Duodenal mucosa (tissue), 2 donors: ENCODE results near the gene PRMT5.

Experiments
- H3K27ac ChIP-seq: one replicate; pipeline ENCODE4 v1.7.0; 2013; ENCODE audit warnings: low read depth, low read length
- H3K27me3 ChIP-seq, 2 donors: one replicate each; pipeline ENCODE4 v1.7.0; 2013; ENCODE audit warnings: low read length in 2 of 2, control low read depth in 1 of 2; ENCODE audit not compliant: insufficient read depth in 2 of 2, control insufficient read depth in 1 of 2
- H3K36me3 ChIP-seq, 2 donors: one replicate each; pipeline ENCODE4 v1.7.0; 2013; ENCODE audit warnings: low read length in 2 of 2, control low read depth in 1 of 2; ENCODE audit not compliant: insufficient read depth in 2 of 2, control insufficient read depth in 1 of 2
- H3K4me1 ChIP-seq, 2 donors: one replicate each; pipeline ENCODE4 v1.7.0; 2013; ENCODE audit warnings: low read length in 2 of 2, control low read depth in 1 of 2; ENCODE audit not compliant: insufficient read depth in 2 of 2, control insufficient read depth in 1 of 2
- H3K4me3 ChIP-seq, 2 donors: one replicate each; pipeline ENCODE4 v1.7.0; 2013; ENCODE audit warnings: low read length in 2 of 2, low read depth in 1 of 2
- H3K9ac ChIP-seq, 2 donors: one replicate each; pipeline ENCODE4 v1.7.0; 2013; ENCODE audit warnings: low read length in 2 of 2, low read depth in 1 of 2
- H3K9me3 ChIP-seq, 2 donors: one replicate each; pipeline ENCODE4 v1.7.0; 2013; ENCODE audit warnings: low read length in 2 of 2, control low read depth in 1 of 2; ENCODE audit not compliant: control insufficient read depth in 1 of 2

PRMT5 gene

GRCh38 chr14:22878271-22879246 is 50.6 kb downstream of the PRMT5 start:
- no peaks in the 10 kb centered on the region for H3K9me3 ChIP-seq
- peaks cover 16 to 24% of the 10 kb centered on the region in 2 donors for H3K4me1 ChIP-seq
- no peak overlapping the region for H3K4me3 ChIP-seq
- peaks cover 52 to 59% of the 10 kb centered on the region in 2 donors for H3K36me3 ChIP-seq
- H3K27me3 ChIP-seq = no peaks in the 10 kb centered on the region
- no peak overlapping the region for H3K9ac ChIP-seq
- H3K27ac ChIP-seq = no peak overlapping the region

DNA sequence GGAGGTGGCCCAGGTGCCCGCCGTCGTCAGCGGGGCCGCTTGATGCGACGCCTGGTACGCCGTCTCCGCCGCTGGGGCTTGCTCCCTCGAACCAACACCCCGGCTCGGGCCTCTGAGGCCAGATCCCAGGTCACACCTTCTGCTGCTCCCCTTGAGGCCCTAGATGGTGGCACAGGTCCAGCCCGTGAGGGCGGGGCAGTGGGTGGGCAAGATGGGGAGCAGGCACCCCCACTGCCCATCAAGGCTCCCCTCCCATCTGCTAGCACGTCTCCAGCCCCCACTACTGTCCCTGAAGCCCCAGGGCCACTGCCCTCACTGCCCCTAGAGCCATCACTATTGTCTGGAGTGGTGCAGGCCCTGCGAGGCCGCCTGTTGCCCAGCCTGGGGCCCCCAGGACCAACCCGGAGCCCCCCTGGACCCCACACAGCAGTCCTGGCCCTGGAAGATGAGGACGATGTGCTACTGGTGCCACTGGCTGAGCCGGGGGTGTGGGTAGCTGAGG is 52.1 kb downstream of the PRMT5 start:
- H3K9ac ChIP-seq = no peak overlapping the region
- peaks cover 52 to 64% of the 10 kb centered on the region in 2 donors for H3K36me3 ChIP-seq
- H3K9me3 ChIP-seq = no peaks in the 10 kb centered on the region
- no peak overlapping the region for H3K27ac ChIP-seq
- H3K4me3 ChIP-seq = no peak overlapping the region
- H3K27me3 ChIP-seq = no peaks in the 10 kb centered on the region
- peaks cover 14 to 20% of the 10 kb centered on the region in 2 donors for H3K4me1 ChIP-seq

DNA sequence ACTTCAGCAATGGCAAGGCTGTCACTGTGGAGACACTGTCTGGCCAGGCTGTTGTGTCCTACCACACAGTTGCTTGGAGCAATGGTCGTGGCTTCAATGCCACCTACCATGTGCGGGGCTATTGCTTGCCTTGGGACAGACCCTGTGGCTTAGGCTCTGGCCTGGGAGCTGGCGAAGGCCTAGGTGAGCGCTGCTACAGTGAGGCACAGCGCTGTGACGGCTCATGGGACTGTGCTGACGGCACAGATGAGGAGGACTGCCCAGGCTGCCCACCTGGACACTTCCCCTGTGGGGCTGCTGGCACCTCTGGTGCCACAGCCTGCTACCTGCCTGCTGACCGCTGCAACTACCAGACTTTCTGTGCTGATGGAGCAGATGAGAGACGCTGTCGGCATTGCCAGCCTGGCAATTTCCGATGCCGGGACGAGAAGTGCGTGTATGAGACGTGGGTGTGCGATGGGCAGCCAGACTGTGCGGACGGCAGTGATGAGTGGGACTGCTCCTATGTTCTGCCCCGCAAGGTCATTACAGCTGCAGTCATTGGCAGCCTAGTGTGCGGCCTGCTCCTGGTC is 53.3 kb downstream of the PRMT5 start:
- Histone ChIP-seq H3K9ac (no peak overlapping the region), H3K36me3 (peaks cover 52 to 64% of the 10 kb centered on the region in 2 donors), H3K4me3 (no peak overlapping the region), H3K4me1 (peaks cover 14 to 22% of the 10 kb centered on the region in 2 donors), H3K27me3 (no peaks in the 10 kb centered on the region), H3K27ac (no peak overlapping the region), H3K9me3 (no peaks in the 10 kb centered on the region)

DNA sequence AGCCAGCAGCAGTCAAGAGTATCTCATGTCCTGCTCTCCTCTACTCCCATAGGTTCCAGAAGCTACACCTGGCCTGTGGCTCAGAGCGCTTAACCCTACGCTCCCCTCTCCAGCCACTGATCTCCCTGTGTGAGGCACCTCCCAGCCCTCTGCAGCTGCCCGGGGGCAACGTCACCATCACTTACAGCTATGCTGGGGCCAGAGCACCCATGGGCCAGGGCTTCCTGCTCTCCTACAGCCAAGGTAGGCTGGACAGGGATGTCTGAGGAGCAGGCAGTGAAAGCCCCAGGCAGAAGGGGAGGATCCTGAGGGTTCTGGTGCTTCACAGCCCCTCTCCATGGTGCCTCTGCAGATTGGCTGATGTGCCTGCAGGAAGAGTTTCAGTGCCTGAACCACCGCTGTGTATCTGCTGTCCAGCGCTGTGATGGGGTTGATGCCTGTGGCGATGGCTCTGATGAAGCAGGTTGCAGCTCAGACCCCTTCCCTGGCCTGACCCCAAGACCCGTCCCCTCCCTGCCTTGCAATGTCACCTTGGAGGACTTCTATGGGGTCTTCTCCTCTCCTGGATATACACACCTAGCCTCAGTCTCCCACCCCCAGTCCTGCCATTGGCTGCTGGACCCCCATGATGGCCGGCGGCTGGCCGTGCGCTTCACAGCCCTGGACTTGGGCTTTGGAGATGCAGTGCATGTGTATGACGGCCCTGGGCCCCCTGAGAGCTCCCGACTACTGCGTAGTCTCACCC is 54.0 kb downstream of the PRMT5 start:
- no peaks in the 10 kb centered on the region for H3K9me3 ChIP-seq
- no peaks in the 10 kb centered on the region for H3K27me3 ChIP-seq
- H3K36me3 ChIP-seq = peaks cover 52 to 64% of the 10 kb centered on the region in 2 donors
- no peak overlapping the region for H3K9ac ChIP-seq
- H3K4me3 ChIP-seq = no peak overlapping the region
- H3K4me1 ChIP-seq = peaks cover 20 to 27% of the 10 kb centered on the region in 2 donors
- H3K27ac ChIP-seq = no peak overlapping the region

- Histone ChIP-seq H3K4me3 (peak overlapping the region; percentile 72 to 95), H3K27me3 (no peaks in the 10 kb centered on the region), H3K9me3 (no peaks in the 10 kb centered on the region), H3K4me1 (peaks cover 21 to 27% of the 10 kb centered on the region in 2 donors), H3K36me3 (peaks cover 37 to 47% of the 10 kb centered on the region in 2 donors), H3K9ac (peak overlapping the region; percentile 59 to 82), H3K27ac (no peak overlapping the region)
These were observed 56.2 kb downstream of the PRMT5 start for GRCh38 chr14:22872833-22873520.

GRCh38 chr14:22872033-22872832 is 56.9 kb downstream of the PRMT5 start:
- Histone ChIP-seq H3K36me3 (peaks cover 30 to 40% of the 10 kb centered on the region in 2 donors), H3K9ac (peak overlapping the region; percentile 59 to 82), H3K27ac (peak overlapping the region; percentile 95), H3K4me3 (peak overlapping the region; percentile 72 to 95), H3K27me3 (no peaks in the 10 kb centered on the region), H3K4me1 (peaks cover 21 to 27% of the 10 kb centered on the region in 2 donors), H3K9me3 (no peaks in the 10 kb centered on the region)

GRCh38 chr14:22871224-22872032 is 57.7 kb downstream of the PRMT5 start, which contains the start of gene LRP10:
TSS of gene LRP10 (plus strand) at chr14:22871740. CDS start at chr14:22872304, 564 bp downstream.
- Histone ChIP-seq H3K27me3 (no peaks in the 10 kb centered on the region), H3K9me3 (no peaks in the 10 kb centered on the region), H3K4me3 (peak within 1 kb of the TSS; percentile 72 to 95), H3K4me1 (peaks cover 19 to 25% of the 10 kb centered on the region in 2 donors), H3K9ac (peak within 1 kb of the TSS; percentile 59 to 82), H3K36me3 (peaks cover 22 to 32% of the 10 kb centered on the region in 2 donors), H3K27ac (peak within 1 kb of the TSS; percentile 95)

DNA sequence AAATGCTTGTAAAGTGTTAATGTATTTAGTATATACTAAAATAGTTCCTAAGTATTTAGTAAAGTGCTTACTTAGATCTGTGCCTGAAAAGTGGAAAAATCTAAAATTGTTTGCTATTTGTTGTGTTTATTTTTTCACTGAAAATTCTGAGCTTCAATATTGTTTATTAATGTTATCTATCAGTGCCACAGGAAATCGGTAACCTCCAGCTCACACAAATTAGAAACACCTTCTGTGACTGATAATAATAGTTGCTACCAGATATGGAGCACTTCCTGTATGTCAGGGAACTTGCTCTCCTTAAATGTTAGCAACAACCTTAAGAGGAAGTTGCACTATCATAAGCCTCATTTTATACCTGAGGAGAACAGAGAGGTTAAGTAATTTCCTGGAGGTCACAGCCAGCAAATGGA is 58.4 kb downstream of the PRMT5 start:
- Histone ChIP-seq H3K4me3 (peak overlapping the region; percentile 72 to 95), H3K27me3 (no peaks in the 10 kb centered on the region), H3K9me3 (no peaks in the 10 kb centered on the region), H3K27ac (peak overlapping the region; percentile 95), H3K36me3 (peaks cover 16 to 26% of the 10 kb centered on the region in 2 donors), H3K9ac (peak overlapping the region; percentile 59 to 82), H3K4me1 (peaks cover 14 to 20% of the 10 kb centered on the region in 2 donors)
